Measurements from ENCODE around the gene PLCB1. TPM values are rescaled to one million over a fixed set of nuclear protein-coding genes. Genes with fewer than 3 reads are reported as not detected.
"Not testable (repeated sequence)": the region's sequence is repeated elsewhere in the genome, so short reads cannot be mapped to it uniquely, and the experiment has no call there.

The PLCB1 gene
- total RNA-seq, 1 donor from 2014 or later: 7.3 TPM

DNA sequence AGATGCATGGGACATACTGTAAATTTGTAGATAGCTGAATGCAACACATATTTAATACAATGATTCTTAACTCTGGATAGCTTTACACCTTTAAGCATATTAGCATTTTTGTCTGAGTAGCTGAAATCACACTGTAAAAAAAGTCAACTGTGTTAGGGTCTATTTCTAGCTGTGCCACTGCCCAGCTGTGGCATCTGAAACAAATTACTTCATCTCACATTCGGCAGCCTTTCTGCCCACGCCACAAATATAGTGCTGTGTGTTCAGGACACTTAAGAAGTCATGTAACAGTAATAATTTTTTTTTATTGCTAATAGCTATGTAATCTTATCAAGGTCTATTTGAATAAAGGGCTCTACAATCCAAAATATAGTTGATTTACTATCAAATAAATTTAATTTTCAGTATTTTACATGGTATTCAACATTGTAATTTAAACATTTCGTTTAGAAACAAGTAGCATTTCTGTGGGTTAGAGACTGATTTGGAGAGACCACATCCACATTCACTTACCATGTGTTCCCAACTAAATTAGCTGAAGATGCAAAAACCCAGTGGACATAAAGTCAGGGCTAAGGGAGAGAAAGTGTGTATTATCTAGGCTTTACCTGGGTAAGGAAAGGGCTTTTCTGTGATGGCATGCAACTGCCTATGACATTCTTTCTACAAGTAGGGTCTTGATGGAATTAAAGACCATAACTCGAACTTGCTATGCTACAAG is 276.7 kb downstream of the PLCB1 start:
- intact Hi-C loops (cut with DNase I): no loop called here

DNA sequence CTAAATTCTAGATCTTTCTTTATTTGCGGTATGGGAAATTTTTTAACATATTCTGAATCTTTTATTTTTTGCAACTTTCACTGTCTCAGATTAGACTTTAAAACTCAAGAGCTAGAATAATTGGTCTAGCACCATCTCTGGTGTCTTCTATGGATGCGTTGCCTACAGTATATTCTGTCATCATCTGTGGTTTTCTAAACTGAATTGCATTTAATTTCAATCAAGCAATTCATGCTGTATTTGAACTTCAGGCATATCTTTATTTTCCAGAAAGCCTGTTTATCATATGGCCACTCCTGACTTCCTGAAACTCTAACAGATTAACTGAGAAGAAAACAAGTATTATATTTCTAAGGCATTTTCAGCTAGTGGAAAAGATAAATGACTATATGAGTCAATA is 281.6 kb downstream of the PLCB1 start:
- DNase-seq (ENCODE audit: low spot score): no peak
- intact Hi-C loops (cut with DNase I): no loop called here

More for the DNA sequence above, 276.7 kb downstream of the PLCB1 start:
- no peak for DNase-seq (ENCODE audit: low spot score)

DNA sequence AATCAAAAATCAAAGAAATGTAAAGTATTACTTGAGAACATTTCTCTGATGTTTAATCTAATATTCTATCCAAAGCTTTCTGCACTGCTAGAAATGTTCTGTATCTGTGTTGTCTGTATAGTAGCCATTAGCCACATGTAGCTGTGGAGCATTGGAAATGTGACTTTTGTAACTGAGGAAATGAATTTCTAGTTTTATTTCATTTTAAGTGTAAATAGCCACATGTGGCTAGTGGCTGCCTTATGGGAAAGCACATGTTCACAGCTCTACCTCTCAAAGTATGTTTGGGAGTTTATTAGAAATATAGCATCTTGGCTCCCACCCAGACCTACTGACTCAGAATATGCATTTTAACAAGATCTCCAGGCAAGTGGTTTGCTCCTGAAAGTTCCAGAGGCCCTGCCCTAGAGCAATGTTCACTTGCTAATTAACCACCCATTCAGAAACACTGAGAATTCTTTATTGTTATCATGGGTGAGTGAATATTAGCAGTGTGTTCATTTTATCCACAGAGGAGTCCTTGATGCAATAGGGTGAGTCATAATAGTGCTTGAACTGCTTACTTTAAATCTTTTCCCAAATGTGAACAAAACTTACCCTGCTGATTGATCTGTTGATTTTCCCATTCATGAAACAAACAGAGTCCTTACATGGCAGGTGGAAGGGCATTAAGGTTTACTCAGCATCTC is 282.7 kb downstream of the PLCB1 start:
- DNase-seq (ENCODE audit: low spot score): no peak
- intact Hi-C loops (cut with DNase I): no loop called here

DNA sequence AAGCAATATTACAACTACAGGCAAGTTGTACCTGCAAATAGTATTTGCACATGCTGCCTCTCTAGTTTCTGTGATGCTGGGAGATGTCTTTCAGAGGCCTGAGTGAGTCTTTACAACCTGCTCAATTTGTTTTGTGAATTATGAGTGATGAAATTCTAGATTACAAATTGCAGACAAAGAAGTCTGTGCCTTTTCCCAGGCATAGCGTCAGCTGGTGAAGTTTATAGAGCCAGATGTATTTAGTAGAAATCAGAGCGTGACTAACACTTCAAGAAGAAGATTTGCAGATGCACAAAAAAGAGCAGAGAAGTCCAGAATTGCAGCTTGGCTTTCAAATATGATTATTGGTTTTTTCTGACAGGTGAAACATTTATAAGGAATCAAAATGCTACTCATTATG is 289.9 kb downstream of the PLCB1 start:
- no peak for DNase-seq (ENCODE audit: low spot score)
- intact Hi-C loops (cut with DNase I): no loop called here

DNA sequence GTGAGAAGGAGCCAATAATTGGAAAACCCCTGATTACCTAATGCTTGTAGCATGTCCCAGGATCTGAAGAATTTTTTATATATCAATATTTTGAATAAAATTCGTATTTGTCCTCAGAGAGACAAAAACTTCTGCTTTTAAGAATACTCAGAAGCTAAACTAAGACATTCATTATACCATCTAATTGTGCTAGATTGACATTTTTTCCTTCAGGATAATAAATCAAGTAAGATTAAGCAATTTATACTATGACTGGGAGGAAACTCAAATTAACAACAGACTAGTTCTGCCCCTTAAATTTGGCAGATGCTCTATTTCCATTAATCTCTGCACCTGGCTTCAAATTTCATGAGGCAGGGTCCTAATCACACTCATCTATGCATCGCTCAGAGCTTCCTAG is 291.4 kb downstream of the PLCB1 start:
- no peak for DNase-seq (ENCODE audit: low spot score)
- intact Hi-C loops (cut with DNase I): no loop called here

DNA sequence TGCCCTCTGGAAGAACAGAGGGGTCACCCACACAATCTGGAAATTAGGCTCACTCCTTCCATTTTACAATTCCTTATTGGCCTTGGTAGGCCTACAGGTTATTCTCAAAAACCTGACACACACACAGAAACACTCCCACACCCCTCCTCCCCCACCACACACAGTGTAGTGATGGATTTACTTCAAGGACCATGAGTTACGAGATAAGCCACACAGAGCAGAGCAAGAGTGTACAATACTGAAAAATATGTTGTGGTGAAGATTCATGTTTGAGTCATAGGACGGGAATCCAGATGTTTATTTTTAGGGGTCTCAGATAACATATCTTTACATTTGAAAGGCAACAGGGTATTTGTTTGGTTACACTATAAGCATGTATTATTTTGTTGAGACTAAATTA is 291.9 kb downstream of the PLCB1 start:
- intact Hi-C loops (cut with DNase I): no loop called here
- no peak for DNase-seq (ENCODE audit: low spot score)

DNA sequence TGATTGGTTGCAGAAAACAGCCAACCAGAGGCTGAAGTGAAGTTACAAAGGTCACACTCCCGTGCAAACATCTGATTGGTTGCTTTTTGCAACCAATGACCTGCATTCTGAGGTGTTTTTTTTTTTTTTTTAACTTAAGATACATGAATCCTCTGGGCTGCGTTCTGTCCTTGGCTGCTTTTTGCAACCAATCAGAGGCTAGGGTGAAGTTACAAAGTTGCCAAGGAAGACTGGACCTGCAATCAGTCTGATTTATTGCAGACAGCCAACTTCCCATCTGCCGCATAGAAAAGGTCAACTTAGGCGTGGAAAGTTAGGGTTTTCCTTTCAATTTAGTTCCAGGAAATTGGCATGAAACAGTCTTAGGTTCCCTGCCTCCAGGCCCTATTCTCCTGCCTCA is 292.9 kb downstream of the PLCB1 start:
- no peak for DNase-seq (ENCODE audit: low spot score)
- intact Hi-C loops (cut with DNase I): no loop called here

DNA sequence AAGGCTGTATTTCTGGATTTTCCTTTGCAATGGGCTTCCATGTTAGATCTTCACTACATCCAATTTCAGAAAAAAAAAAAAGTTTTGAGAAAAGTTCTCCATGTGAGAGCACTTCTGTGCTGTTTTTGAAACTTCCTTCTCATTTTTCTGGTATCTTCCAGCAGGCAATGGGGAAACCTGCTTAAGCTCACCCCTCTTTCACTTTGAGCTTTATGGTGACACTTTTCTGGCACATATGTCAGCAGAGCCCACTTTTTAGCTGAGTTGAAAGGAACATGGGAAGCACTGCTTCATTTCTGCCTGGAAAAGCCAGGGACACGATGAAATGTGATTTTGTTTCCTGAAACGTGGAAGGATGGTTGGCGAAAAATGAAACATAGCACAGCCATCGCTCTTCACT is 293.7 kb downstream of the PLCB1 start:
- DNase-seq (ENCODE audit: low spot score): no peak
- intact Hi-C loops (cut with DNase I): no loop called here

DNA sequence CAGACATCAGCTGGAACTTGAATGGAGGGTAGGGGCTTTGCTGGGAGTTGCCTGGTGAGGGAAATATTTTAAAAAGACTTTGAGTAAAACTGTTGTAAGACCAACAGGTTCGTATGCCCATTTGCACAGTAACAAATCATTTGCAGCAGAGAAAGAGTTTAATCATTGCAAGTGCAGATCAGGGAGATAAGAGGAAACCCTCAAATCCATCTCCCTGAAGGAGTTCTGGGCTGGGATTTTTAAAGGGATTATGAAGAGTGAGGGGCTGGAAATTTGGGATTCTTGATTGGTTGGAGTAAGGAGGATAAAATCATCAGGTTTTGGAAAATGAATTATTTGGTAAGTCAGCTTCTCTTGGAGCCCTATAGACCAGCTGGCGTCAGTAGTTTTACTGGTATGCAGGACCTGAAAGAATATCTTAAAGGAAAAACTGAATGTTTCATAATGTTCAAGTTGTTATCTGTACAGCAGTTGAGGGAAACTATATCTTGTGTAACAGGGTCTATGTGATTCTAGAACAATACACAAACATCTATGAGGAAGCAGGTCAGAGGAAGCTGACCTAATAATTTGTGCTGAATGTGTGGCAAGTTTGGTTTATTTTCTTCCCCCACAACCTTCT is 295.5 kb downstream of the PLCB1 start:
- DNase-seq (ENCODE audit: low spot score): no peak
- intact Hi-C loops (cut with DNase I): no loop called here

DNA sequence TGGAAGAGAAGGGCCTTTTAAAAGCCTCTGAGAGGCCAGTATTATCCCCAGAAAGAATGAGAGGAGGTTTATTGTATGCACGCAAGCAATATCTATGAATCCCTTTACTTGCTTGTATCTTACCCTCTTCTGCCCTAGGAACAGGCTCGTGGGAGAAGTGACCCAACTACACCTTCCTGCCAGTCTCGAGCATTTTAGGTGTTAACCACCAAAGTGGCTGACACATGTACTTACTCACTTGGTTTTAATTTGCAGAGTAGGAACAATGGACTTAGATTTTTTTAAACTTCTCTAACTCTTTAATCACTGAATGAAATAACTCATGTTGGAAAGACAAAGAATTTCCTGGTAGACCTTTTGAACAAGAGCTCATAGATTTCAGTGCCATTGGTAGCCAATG is 296.9 kb downstream of the PLCB1 start:
- no peak for DNase-seq (ENCODE audit: low spot score)
- intact Hi-C loops (cut with DNase I): no loop called here

DNA sequence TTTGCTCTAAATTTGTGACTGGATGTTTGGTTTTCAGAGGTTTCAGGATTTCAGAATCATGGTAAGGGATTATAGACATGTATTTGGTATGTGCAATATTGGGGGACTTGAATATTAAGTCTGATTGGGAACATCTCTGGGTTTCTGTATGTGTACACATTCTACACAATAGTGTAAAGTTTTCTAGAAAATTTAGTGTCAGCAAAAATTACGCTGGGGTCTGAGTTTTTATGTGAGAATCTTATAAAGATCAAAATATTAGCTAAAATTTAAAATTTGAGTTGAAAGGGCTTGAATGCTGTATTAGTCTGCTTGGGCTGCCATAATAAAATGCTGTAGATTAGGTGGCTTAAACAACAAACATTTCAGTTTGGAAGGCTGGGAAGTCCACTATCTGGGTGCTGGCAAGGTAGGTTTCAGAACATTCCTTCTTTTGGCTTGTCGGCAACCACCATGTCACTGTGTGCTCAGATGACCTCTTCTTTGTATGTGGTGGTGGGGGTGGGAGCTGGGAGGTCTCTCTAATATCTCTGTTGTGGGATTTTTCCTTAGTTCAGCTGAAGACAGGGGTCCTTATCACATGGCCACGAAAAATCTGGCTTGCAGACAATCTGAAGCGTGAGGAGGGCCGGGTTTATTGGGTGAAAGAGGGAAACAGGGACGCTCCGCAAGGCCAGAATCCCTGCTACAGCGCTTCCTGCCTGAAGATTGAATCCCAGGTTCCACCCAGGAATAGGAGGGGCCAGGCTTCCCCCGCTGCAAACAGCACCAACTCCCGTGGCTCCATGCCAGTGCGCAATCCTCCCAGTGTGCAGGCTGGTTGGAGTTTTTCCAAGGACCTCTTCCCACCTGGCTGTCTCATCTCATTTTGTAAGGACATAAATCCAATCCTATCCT is 299.7 kb downstream of the PLCB1 start:
- intact Hi-C loops (cut with DNase I): no loop called here
- DNase-seq (ENCODE audit: low spot score): no peak

DNA sequence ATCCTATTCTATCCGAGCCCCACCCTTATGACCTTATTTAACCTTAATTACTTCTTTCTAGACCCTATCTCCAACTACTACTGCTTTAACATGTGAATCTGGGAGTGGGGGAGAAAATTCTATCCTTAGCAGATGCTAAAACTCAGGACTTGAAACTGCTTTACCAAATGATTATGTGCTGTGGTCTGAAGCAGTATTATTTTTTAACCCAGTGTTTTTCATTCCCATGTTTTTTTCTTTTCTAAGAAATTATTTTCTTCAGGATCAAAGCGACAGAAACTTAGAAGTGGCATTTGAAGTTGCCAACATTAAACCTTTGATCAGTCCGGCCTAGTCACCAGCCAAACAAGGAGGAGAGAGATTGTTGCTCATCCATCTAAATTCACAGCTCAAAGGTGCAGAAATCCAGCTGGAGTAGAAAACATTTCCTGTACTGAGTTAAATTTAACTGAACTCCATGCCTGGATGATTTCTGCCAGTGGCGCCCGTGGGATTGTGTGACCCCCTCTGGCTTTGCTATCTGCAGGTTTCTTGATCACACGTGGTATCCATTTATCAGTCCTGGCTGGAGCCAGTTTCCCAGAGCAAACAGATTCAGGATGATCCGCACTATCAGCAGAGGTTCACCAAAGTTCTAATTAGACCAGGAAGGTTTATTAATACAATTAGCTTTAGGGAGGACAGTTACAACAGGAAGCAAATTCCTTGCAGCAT is 300.5 kb downstream of the PLCB1 start:
- intact Hi-C loops (cut with DNase I): no loop called here
- DNase-seq (ENCODE audit: low spot score): no peak

DNA sequence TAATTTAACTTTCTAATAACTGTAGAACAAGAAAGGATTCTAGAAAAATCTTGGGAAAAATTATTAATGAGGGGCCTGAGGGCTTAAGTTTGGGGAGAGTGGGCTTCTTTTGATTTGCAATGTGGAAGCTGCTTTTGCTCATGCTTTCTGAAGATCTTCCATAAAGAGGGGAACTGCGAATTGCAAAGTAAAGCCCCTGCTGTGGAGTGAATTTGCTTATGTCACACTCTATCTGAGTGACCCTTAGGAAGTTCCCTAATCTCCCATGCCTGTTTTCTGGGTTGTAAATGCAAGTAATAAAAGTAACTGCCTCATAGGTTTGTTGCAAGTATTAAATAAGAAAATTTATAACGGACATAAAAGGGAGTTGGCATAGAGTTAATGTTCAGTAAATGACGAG is 301.2 kb downstream of the PLCB1 start:
- intact Hi-C loops (cut with DNase I): no loop called here
- DNase-seq (ENCODE audit: low spot score): no peak

DNA sequence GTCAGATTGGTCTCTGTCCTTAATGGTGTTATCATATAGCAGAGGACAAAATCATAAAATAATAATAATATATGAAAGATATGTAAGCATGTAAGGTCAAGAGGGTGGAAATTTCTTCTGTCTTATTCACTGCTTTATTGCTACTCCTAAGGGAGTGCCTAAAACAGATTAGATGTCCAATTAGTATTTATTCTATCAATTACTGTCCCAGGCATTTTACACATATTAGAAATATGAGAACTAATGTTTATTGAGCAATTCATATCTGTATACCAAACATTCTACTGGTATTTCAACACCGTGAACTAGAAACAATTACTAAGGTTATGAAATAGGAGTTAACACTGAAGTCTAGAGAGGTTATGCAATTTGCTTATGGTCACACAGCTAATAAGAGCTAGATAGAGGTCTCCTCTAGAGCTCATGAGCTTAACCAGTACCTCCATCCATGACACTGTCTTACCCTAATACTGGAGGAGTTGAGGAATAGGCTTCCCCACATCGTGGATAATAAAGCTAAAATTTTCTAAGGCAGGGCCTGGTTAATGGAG is 302.3 kb downstream of the PLCB1 start:
- intact Hi-C loops (cut with DNase I): no loop called here

DNA sequence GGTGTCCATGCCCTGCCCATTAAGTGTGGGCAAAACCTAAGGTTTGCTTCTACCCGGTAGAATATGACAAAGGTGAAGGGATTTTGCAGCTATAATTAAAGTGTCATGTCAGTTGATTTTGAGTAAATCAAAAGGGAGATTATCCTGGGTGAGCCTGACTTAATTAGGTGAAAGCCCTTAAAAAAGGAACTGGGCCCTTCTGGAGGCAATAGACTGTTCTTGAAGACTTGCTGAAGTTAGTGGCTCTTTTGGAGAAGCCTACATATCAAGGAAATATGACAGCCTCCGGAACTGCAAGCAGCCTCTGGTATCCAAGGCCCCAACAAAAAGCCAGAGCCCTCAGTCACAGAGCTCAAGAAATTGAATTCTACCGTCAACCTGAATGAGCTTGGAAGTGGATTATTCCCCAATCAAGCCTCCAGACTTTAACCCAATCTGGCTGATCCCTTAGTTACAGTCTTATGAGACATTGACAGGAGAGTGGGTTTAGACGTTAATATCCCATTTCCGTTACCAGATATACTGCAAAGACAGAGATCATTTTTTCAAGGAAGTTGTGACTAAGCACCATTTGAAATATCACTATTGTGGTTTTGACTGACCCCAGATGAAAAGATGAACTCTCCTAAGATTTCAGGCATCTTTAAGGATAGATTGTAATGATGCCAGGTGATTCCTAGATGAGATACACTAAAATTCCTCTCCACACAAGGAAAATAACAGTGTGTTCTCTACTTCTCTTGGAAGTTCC is 303.4 kb downstream of the PLCB1 start:
- intact Hi-C loops (cut with DNase I): no loop called here
- no peak for DNase-seq (ENCODE audit: low spot score)

More for the DNA sequence above, 302.3 kb downstream of the PLCB1 start:
- no peak for DNase-seq (ENCODE audit: low spot score)

DNA sequence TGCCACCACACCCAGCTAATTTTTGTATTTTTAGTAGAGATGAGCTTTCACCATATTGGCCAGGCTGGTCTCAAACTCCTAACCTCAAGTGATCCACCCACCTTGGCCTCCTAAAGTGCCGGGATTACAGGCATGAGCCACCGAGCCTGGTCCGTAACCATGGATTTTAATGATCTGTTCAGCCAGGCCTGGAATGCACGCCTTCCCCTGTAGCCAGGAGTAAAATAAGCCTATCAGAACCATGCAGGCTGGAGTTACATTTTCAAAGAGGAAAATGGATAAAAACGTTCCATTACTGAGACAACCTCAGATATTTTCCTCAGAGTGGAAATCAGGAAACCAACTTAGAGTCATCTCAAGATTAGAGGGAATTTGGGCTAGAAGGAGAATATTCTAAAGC is 304.9 kb downstream of the PLCB1 start:
- DNase-seq (ENCODE audit: low spot score); intact Hi-C loops (cut with DNase I): not testable (repeated sequence)

DNA sequence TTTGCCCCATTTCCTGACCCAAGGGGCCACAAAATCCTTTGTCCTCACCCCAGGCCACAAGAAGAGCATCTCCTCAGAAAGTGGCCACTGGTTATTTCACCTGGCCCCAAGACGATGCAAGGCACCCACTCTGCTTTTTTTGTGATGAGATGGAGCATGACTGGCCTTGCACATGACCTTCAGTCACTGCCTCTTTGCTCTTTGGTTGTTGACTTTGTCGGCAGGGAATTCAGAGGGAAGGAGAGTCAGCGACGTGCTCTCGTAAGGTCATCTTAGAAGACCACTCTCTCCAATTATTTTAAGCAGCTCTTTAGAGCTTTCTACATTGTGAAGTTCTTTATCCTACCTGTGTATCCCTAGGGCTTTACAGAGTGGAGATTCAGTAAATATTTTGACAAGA is 306.7 kb downstream of the PLCB1 start:
- intact Hi-C loops (cut with DNase I): no loop called here
- DNase-seq (ENCODE audit: low spot score): no peak

DNA sequence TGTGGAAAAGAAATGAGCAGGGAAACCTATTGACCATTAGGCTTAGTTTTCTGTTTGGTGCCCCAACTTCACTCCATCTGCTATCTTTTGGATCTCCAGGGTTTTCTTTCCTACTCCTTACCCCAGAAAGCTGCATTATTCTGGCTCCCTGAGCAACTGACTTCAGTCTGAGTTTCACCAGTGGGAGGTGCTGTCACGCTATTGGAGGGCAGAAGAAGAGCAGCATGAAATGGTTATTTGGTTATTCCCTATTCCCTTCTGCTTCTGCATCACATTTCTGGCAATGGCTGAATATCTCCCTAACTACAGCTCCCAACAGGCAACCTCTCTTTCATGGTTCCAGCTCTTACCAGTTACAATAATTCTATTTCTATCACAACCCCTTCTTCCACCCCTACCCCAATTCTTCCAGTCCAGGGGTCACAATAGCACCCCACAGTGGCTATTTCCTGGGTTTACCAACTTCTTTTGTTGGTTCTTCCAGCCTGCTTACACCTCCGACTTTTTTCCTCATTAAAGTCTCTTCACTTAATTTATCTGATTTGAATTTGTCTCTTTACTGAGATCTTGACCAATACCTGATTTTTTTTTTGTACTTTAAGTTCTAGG is 311.5 kb downstream of the PLCB1 start:
- intact Hi-C loops (cut with DNase I): no loop called here
- no peak for DNase-seq (ENCODE audit: low spot score)

All from cardiac septum (tissue), 1 donor.